GM19043 (cell line): Measurements from ENCODE around the gene GRK4.
"Not testable (repeated sequence)": the region's sequence is repeated elsewhere in the genome, so short reads cannot be mapped to it uniquely, and the experiment has no call there.

Experiments
- ATAC-seq: cut with Tn5 transposase; IDR thresholded peaks from one replicate; pipeline ENCODE4 v1.9.1; 2021; ENCODE audit warnings: low read depth; ENCODE audit not compliant: unreplicated experiment

Gene GRK4

GRCh38 chr4:3035249-3035648 lies 71.9 kb downstream of the GRK4 start:
- no peak for ATAC-seq

- no peak for ATAC-seq
Measured at GRCh38 chr4:3035674-3036073, 72.3 kb downstream of the GRK4 start.

- no peak for ATAC-seq
Measured at GRCh38 chr4:3036131-3036952, 73.0 kb downstream of the GRK4 start.

- ATAC-seq, result no peak
Measured at GRCh38 chr4:3037957-3038461, 74.6 kb downstream of the GRK4 start.

- no peak for ATAC-seq
Measured at GRCh38 chr4:3039706-3040366, 76.5 kb downstream of the GRK4 start.

- ATAC-seq, result peak; percentile 39
Measured at GRCh38 chr4:3040452-3041191, 77.3 kb downstream of the GRK4 start.

- ATAC-seq, result no peak
Measured at GRCh38 chr4:3041192-3042142, 78.1 kb downstream of the GRK4 start.

GRCh38 chr4:3042226-3042625 lies 78.9 kb downstream of the GRK4 start:
- no peak for ATAC-seq

GRCh38 chr4:3043282-3044020 lies 80.1 kb downstream of the GRK4 start:
- no peak for ATAC-seq

GRCh38 chr4:3044870-3045819 lies 81.8 kb downstream of the GRK4 start:
- no peak for ATAC-seq

GRCh38 chr4:3046162-3046561 lies 82.8 kb downstream of the GRK4 start:
- ATAC-seq, result no peak

GRCh38 chr4:3046623-3047022 lies 83.3 kb downstream of the GRK4 start:
- ATAC-seq, result no peak

GRCh38 chr4:3047464-3048286 lies 84.3 kb downstream of the GRK4 start:
- ATAC-seq, result peak; percentile 82

- not testable (repeated sequence) for ATAC-seq
Measured at GRCh38 chr4:3051141-3051897, 87.9 kb downstream of the GRK4 start.

GRCh38 chr4:3054169-3054759 lies 90.9 kb downstream of the GRK4 start:
- ATAC-seq, result no peak

GRCh38 chr4:3059943-3060342 lies 96.6 kb downstream of the GRK4 start:
- no peak for ATAC-seq
